Fibroblast of pulmonary artery (primary cell): Measurements from ENCODE around the gene DCANP1.

Experiments
- DNase-seq: peaks from one replicate; pipeline ENCODE4 v3.0.0-alpha.2; 2010; ENCODE audit warnings: low read depth
- H3K4me3 ChIP-seq: replicated peaks from 2 replicates; pipeline ENCODE4 v1.5.1; 2011; ENCODE audit warnings: low read depth, mild to moderate bottlenecking, control low read depth, low read length, moderate library complexity
- TF ChIP-seq, protein P1 (sequence below): IDR thresholded peaks from 2 replicates; pipeline ENCODE4 v1.5.1; 2011; ENCODE audit warnings: mild to moderate bottlenecking, control low read depth, low read length, inconsistent platforms; ENCODE audit errors: missing control alignments

DCANP1 gene

DNA sequence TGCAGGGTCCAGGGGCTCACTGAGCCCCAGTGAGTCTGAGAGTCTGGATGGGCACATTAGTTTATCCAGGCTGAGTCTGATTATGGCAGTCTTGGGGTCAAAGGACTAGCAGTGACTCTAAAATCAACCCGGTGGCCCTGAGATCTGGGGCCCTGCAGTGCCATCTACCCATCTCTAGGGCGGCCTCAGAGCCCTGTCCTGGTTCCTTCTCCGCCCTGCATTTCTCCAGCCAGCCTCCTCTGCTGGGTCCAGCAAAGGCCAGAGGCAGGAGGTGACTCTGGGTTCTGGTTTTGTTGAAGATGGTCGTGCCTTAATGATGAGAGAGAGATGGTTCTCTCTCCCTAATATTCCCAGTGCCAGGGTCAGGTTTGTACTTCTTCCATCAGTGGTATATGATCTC is 15.0 kb downstream of the DCANP1 start:
- DNase-seq: no peak
- TF ChIP-seq, protein P1, sequence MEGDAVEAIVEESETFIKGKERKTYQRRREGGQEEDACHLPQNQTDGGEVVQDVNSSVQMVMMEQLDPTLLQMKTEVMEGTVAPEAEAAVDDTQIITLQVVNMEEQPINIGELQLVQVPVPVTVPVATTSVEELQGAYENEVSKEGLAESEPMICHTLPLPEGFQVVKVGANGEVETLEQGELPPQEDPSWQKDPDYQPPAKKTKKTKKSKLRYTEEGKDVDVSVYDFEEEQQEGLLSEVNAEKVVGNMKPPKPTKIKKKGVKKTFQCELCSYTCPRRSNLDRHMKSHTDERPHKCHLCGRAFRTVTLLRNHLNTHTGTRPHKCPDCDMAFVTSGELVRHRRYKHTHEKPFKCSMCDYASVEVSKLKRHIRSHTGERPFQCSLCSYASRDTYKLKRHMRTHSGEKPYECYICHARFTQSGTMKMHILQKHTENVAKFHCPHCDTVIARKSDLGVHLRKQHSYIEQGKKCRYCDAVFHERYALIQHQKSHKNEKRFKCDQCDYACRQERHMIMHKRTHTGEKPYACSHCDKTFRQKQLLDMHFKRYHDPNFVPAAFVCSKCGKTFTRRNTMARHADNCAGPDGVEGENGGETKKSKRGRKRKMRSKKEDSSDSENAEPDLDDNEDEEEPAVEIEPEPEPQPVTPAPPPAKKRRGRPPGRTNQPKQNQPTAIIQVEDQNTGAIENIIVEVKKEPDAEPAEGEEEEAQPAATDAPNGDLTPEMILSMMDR: no peak
- H3K4me3 ChIP-seq: no peak overlapping the region

DNA sequence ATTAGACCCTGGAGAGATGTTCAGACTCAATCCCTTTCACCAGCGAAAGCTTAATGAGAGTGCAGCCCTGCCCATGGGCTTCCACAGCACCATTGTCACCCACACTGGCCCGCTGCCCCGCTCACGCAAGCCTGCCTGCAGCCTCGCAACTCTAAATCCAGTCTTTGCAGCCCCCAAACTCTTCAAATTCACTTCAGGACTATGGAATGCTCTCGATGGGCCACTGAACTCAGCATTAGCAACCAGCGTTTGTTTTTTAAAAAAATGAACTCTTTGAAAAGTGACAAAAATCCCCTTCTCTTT is 17.1 kb downstream of the DCANP1 start:
- no peak overlapping the region for H3K4me3 ChIP-seq
- TF ChIP-seq, protein P1: no peak
- DNase-seq: no peak

GRCh38 chr5:135429301-135430134 is 17.6 kb downstream of the DCANP1 start:
- no peak overlapping the region for H3K4me3 ChIP-seq
- peak; percentile 61 for DNase-seq
- TF ChIP-seq, protein P1: no peak

- TF ChIP-seq, protein P1: no peak
- H3K4me3 ChIP-seq: no peak overlapping the region
- DNase-seq: no peak
Measured at GRCh38 chr5:135428586-135428985, 18.6 kb downstream of the DCANP1 start.

GRCh38 chr5:135426102-135427082 is 20.8 kb downstream of the DCANP1 start:
- TF ChIP-seq, protein P1: peak; percentile 83
- peak; percentile 67 for DNase-seq
- H3K4me3 ChIP-seq: no peak overlapping the region

GRCh38 chr5:135425641-135426040 is 21.5 kb downstream of the DCANP1 start:
- no peak for DNase-seq
- H3K4me3 ChIP-seq: no peak overlapping the region
- TF ChIP-seq, protein P1: no peak
